GOT3 (cell line): ENCODE data around the gene LRRC27.
"Not testable (repeated sequence)": the region's sequence is repeated elsewhere in the genome, so short reads cannot be mapped to it uniquely, and the experiment has no call there.

Source experiments
- DNase-seq: peaks from one replicate; lab custom pipeline; 2025; ENCODE audit warnings: mixed read lengths; lab: John Stamatoyannopoulos, UW

Gene LRRC27

GRCh38 chr10:132314881-132315280 lies 17.1 kb upstream of the LRRC27 start:
- not testable (repeated sequence) for DNase-seq

GRCh38 chr10:132316133-132316532 lies 15.9 kb upstream of the LRRC27 start:
- DNase-seq: no peak

GRCh38 chr10:132317477-132317876 lies 14.5 kb upstream of the LRRC27 start:
- DNase-seq: not testable (repeated sequence)

GRCh38 chr10:132319853-132320653 lies 11.9 kb upstream of the LRRC27 start:
- peak; percentile 21 for DNase-seq

GRCh38 chr10:132320654-132321469 lies 11.1 kb upstream of the LRRC27 start:
- DNase-seq: no peak

- DNase-seq: no peak
Observed at GRCh38 chr10:132321726-132322125, 10.3 kb upstream of the LRRC27 start.

GRCh38 chr10:132322586-132323048 lies 9.4 kb upstream of the LRRC27 start:
- DNase-seq: no peak

- DNase-seq: no peak
Observed at GRCh38 chr10:132324186-132324585, 7.8 kb upstream of the LRRC27 start.

GRCh38 chr10:132326344-132326889 lies 5.6 kb upstream of the LRRC27 start:
- no peak for DNase-seq

GRCh38 chr10:132326925-132327324 lies 5.1 kb upstream of the LRRC27 start:
- no peak for DNase-seq

- DNase-seq: no peak
Observed at GRCh38 chr10:132328106-132328505, 3.9 kb upstream of the LRRC27 start.

GRCh38 chr10:132328738-132329137 lies 3.3 kb upstream of the LRRC27 start:
- DNase-seq: no peak

GRCh38 chr10:132329565-132330485 lies 2.2 kb upstream of the LRRC27 start:
- no peak for DNase-seq

GRCh38 chr10:132330486-132330833 lies 1.5 kb upstream of the LRRC27 start:
- no peak for DNase-seq

GRCh38 chr10:132332433-132332754 lies 401 bp downstream of the LRRC27 start:
- no peak for DNase-seq

GRCh38 chr10:132333386-132333785 lies 1.4 kb downstream of the LRRC27 start:
- DNase-seq: no peak

- DNase-seq: no peak
Observed at GRCh38 chr10:132334631-132335188, 2.7 kb downstream of the LRRC27 start.

GRCh38 chr10:132335189-132336063 lies 3.4 kb downstream of the LRRC27 start:
- no peak for DNase-seq

- no peak for DNase-seq
Observed at GRCh38 chr10:132336064-132336746, 4.2 kb downstream of the LRRC27 start.

- DNase-seq: no peak
Observed at GRCh38 chr10:132336919-132337407, 5.0 kb downstream of the LRRC27 start.
